Loucy (cell line): Measurements from ENCODE around the gene SEC16A.

ENCODE experiments used
- H2AFZ ChIP-seq: fragments of 200-600 bp; sonication (generic); 2 replicates; pipeline ENCODE4 v1.6.0; 2016; ENCODE audit warnings: antibody characterized with exemption, mild to moderate bottlenecking, low read length, moderate library complexity
- H3F3A ChIP-seq: fragments of 200-600 bp; 2 replicates; pipeline ENCODE4 v1.6.0; 2016; ENCODE audit warnings: antibody characterized with exemption, low read depth, mild to moderate bottlenecking
- H3K27me3 ChIP-seq: fragments of 200-600 bp; sonication (generic); 2 replicates; pipeline ENCODE4 v1.6.1; 2014; ENCODE audit warnings: low read length, mild to moderate bottlenecking; ENCODE audit not compliant: insufficient read depth, poor library complexity, severe bottlenecking
- H3K36me3 ChIP-seq: fragments of 200-600 bp; sonication (generic); 2 replicates; pipeline ENCODE4 v1.6.1; 2016; ENCODE audit warnings: low read length; ENCODE audit not compliant: insufficient read depth
- H3K4me1 ChIP-seq: fragments of 200-600 bp; sonication (generic); 2 replicates; pipeline ENCODE4 v1.5.1; 2014; ENCODE audit warnings: low read length, mild to moderate bottlenecking; ENCODE audit not compliant: insufficient read depth, poor library complexity, severe bottlenecking
- H3K4me2 ChIP-seq: fragments of 200-600 bp; sonication (generic); 2 replicates; pipeline ENCODE4 v1.6.0; 2014; ENCODE audit warnings: antibody characterized with exemption, low read length, low read depth, mild to moderate bottlenecking; ENCODE audit not compliant: poor library complexity, severe bottlenecking
- H3K4me3 ChIP-seq: fragments of 200-600 bp; sonication (generic); 2 replicates; pipeline ENCODE4 v1.5.1; 2014; ENCODE audit warnings: low read length, mild to moderate bottlenecking, mixed read lengths; ENCODE audit not compliant: poor library complexity, severe bottlenecking
- H3K79me2 ChIP-seq: fragments of 200-600 bp; sonication (generic); 2 replicates; pipeline ENCODE4 v1.6.1; 2014; ENCODE audit warnings: low read length; ENCODE audit not compliant: insufficient read depth
- H3K9ac ChIP-seq: fragments of 200-600 bp; sonication (generic); 2 replicates; pipeline ENCODE4 v1.6.0; 2014; ENCODE audit warnings: mild to moderate bottlenecking, low read depth, low read length, moderate library complexity; ENCODE audit not compliant: poor library complexity, severe bottlenecking
- H3K9me2 ChIP-seq: fragments of 200-600 bp; sonication (generic); replicated peaks from 2 replicates; pipeline ENCODE4 v1.6.1; 2016; ENCODE audit warnings: low read depth, low read length, mixed read lengths
- H3K9me3 ChIP-seq: fragments of 200-600 bp; sonication (generic); 2 replicates; pipeline ENCODE4 v1.6.1; 2014; ENCODE audit warnings: mild to moderate bottlenecking, antibody characterized with exemption, low read length, low read depth; ENCODE audit not compliant: insufficient read depth
- H4K20me1 ChIP-seq: fragments of 200-600 bp; sonication (generic); 2 replicates; pipeline ENCODE4 v1.6.0; 2014; ENCODE audit warnings: antibody characterized with exemption, low read length, mild to moderate bottlenecking; ENCODE audit not compliant: insufficient read depth, poor library complexity, severe bottlenecking
- EZH2phosphoT487 ChIP-seq: fragments of 200-600 bp; IDR thresholded peaks from 2 replicates; pipeline ENCODE4 v1.6.1; 2018; ENCODE audit warnings: antibody characterized with exemption, mild to moderate bottlenecking, moderate library complexity, borderline replicate concordance
- TF ChIP-seq, protein P1 (sequence below): fragments of 200-600 bp; sonication (generic); conservative IDR thresholded peaks from 2 replicates; pipeline ENCODE4 v1.5.1; 2014; ENCODE audit warnings: mild to moderate bottlenecking, antibody characterized with exemption, low read length

The SEC16A gene

DNA sequence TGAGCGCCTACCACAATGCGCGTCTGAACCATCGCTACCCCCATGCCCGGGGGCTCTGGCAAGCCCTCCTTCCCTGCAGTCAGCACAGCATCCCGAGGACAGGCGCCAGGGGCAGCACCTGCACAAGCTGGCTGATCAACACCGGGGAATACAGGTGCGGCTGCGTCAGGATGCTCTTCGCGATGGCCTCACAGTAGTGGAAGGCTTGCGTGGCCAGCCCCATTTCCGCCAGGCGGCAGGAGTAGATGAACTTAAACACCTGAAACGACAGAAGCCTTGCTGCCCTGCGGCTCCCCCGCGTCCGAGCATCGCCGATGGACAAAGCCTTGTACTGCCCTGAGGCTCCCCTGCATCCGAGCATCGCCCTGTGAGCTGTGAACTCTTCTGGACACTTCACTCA lies 25.5 kb downstream of the SEC16A start:
- Histone ChIP-seq H3K27me3 (no peaks in the 10 kb centered on the region), H3F3A (no peaks in the 10 kb centered on the region), H3K4me3 (no peak overlapping the region), H3K9me2 (no peaks in the 10 kb centered on the region), H3K79me2 (no peaks in the 10 kb centered on the region), H2AFZ (no peak overlapping the region), H3K9ac (no peak overlapping the region), H3K36me3 (peaks cover 80% of the 10 kb centered on the region; the same call in 1 of the 2 replicates), H3K9me3 (no peaks in the 10 kb centered on the region), H3K4me2 (no peak overlapping the region), H3K4me1 (no peaks in the 10 kb centered on the region), H4K20me1 (no peaks in the 10 kb centered on the region)
- TF ChIP-seq, protein P1, sequence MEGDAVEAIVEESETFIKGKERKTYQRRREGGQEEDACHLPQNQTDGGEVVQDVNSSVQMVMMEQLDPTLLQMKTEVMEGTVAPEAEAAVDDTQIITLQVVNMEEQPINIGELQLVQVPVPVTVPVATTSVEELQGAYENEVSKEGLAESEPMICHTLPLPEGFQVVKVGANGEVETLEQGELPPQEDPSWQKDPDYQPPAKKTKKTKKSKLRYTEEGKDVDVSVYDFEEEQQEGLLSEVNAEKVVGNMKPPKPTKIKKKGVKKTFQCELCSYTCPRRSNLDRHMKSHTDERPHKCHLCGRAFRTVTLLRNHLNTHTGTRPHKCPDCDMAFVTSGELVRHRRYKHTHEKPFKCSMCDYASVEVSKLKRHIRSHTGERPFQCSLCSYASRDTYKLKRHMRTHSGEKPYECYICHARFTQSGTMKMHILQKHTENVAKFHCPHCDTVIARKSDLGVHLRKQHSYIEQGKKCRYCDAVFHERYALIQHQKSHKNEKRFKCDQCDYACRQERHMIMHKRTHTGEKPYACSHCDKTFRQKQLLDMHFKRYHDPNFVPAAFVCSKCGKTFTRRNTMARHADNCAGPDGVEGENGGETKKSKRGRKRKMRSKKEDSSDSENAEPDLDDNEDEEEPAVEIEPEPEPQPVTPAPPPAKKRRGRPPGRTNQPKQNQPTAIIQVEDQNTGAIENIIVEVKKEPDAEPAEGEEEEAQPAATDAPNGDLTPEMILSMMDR, result no peak
- TF ChIP-seq EZH2phosphoT487, result no peak

DNA sequence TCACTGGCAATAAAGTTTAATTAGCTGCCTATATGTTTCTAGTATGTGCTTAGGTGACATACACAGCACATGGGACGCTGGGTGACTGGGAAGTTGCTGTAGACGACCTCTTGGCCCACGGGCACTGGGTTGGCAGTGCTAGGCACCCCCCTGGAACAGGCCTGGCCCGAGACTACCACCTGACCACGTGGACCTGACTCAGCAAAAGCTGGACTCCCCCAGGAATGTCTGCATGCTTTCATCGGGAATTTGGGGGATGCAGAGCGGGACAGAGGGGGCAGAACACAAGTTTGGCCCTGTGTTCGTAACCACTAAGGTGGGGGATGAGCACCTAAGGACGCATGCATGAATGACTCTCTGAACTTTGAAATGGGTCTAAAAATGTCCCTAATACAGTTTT lies 26.6 kb downstream of the SEC16A start:
- H3K4me2 ChIP-seq, result no peak overlapping the region
- no peaks in the 10 kb centered on the region for H3K79me2 ChIP-seq
- no peaks in the 10 kb centered on the region for H4K20me1 ChIP-seq
- H3K9me3 ChIP-seq, result no peaks in the 10 kb centered on the region
- no peaks in the 10 kb centered on the region for H3K9me2 ChIP-seq
- no peaks in the 10 kb centered on the region for H3F3A ChIP-seq
- H2AFZ ChIP-seq, result no peak overlapping the region
- no peaks in the 10 kb centered on the region for H3K4me1 ChIP-seq
- peaks cover 78% of the 10 kb centered on the region; the same call in 1 of the 2 replicates for H3K36me3 ChIP-seq
- H3K4me3 ChIP-seq, result no peak overlapping the region
- H3K9ac ChIP-seq, result no peak overlapping the region
- no peaks in the 10 kb centered on the region for H3K27me3 ChIP-seq
- TF ChIP-seq EZH2phosphoT487, result no peak
- TF ChIP-seq, protein P1, result no peak

DNA sequence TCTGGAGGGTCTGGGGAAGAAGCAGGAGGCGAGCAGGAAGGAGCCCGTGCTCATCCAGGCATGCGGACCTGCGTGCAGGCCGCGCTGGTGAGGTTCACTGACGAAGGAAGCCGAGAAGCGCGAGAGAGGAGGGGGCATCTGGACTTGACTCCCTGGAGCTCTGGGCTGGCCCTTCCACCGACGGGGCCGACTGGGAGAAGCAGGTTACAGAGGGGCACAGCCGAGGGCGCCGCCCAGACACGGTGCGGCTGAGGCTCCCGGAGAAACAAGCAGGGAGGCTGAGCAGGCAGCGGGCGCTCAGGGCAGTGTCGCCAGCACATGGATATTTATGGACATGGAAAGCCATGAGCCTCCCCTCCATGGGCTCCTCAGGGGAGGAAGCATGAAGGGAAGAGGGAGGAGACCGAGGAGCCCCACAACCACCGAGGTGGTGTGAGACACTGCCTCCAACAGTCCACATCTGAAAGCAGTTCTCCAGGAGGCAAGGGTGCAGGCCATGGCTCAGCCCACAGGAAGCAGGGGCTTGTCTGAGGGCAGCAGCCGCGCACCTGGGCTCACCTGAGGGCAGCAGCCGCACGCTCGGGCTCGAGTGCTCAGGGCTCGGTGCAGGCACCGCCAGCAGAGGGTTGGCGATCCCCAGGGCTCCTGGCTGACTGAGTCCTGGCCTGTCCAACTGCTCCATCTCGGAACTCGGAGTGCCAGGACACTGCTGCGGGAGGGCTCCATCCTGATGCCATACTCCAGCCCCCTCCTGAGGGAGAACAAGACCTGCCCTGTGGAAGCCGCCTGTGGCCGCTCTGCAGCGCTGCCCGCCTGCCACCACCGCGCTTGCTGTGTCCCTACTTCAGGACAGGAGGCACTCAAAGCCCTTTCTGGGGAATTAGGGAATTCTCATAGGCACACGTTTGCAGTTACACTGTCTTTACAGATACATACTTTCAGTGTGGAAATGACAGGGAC lies 27.5 kb downstream of the SEC16A start:
- Histone ChIP-seq H3K4me1 (no peaks in the 10 kb centered on the region), H4K20me1 (no peaks in the 10 kb centered on the region), H3F3A (no peaks in the 10 kb centered on the region), H3K79me2 (no peaks in the 10 kb centered on the region), H3K9me2 (no peaks in the 10 kb centered on the region), H3K4me2 (no peak overlapping the region), H2AFZ (no peak overlapping the region), H3K36me3 (peaks cover 79% of the 10 kb centered on the region; the same call in 1 of the 2 replicates), H3K9me3 (no peaks in the 10 kb centered on the region), H3K27me3 (no peaks in the 10 kb centered on the region), H3K4me3 (no peak overlapping the region), H3K9ac (no peak overlapping the region)
- TF ChIP-seq, protein P1, result no peak
- TF ChIP-seq EZH2phosphoT487, result no peak
